AG09319 (cell line): Measurements from ENCODE around the gene KIF2A.

Experiments used
- DNase-seq: peaks from one replicate; pipeline ENCODE4 v3.0.0-alpha.2; 2010; ENCODE audit warnings: low read depth; ENCODE audit errors: extremely low read depth
- CTCF ChIP-seq: IDR thresholded peaks from 2 replicates; pipeline ENCODE4 v1.5.1; 2011; ENCODE audit warnings: low read depth, mild to moderate bottlenecking, inconsistent platforms, low read length, moderate library complexity

The KIF2A gene

GRCh38 chr5:62354028-62354874 is 48.2 kb downstream of the KIF2A start:
- DNase-seq = peak; percentile 11
- TF ChIP-seq CTCF = peak; percentile 57

GRCh38 chr5:62362701-62363100 is 56.7 kb downstream of the KIF2A start:
- TF ChIP-seq CTCF = no peak
- no peak for DNase-seq

GRCh38 chr5:62369039-62369438 is 63.0 kb downstream of the KIF2A start:
- no peak for DNase-seq
- no peak for TF ChIP-seq CTCF

- TF ChIP-seq CTCF = no peak
- DNase-seq = no peak
Measured at GRCh38 chr5:62371409-62371808, 65.4 kb downstream of the KIF2A start.

- no peak for TF ChIP-seq CTCF
- DNase-seq = no peak
Measured at GRCh38 chr5:62372600-62372999, 66.6 kb downstream of the KIF2A start.

GRCh38 chr5:62373382-62373781 is 67.4 kb downstream of the KIF2A start:
- no peak for TF ChIP-seq CTCF
- DNase-seq = no peak

GRCh38 chr5:62374090-62374489 is 68.1 kb downstream of the KIF2A start:
- no peak for DNase-seq
- no peak for TF ChIP-seq CTCF
